ENCODE measurements around the gene ZNF362. TPM values are rescaled to one million over a fixed set of nuclear protein-coding genes. Genes with fewer than 3 reads are reported as not detected.
A peak's percentile ranks its signal among the peaks of the same experiment; 100 is the strongest.

The ZNF362 gene
- total RNA-seq, 1 donor from 2014 or later, result 32.4 TPM

GRCh38 chr1:33221385-33221758 is 34.9 kb upstream of the ZNF362 start:
- TF ChIP-seq, protein P1, sequence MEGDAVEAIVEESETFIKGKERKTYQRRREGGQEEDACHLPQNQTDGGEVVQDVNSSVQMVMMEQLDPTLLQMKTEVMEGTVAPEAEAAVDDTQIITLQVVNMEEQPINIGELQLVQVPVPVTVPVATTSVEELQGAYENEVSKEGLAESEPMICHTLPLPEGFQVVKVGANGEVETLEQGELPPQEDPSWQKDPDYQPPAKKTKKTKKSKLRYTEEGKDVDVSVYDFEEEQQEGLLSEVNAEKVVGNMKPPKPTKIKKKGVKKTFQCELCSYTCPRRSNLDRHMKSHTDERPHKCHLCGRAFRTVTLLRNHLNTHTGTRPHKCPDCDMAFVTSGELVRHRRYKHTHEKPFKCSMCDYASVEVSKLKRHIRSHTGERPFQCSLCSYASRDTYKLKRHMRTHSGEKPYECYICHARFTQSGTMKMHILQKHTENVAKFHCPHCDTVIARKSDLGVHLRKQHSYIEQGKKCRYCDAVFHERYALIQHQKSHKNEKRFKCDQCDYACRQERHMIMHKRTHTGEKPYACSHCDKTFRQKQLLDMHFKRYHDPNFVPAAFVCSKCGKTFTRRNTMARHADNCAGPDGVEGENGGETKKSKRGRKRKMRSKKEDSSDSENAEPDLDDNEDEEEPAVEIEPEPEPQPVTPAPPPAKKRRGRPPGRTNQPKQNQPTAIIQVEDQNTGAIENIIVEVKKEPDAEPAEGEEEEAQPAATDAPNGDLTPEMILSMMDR (IDR thresholded peaks at IDR 0.05; ENCODE audit: borderline replicate concordance), result no peak
- Histone ChIP-seq H3K27me3 (ENCODE audit: low read depth) (no peaks in the 10 kb centered on the region), H3K4me1 (peaks cover 22% of the 10 kb centered on the region), H3K36me3 (no peaks in the 10 kb centered on the region), H3K27ac (replicated peaks) (no peak overlapping the region), H3K9me3 (replicated peaks) (peaks cover 17% of the 10 kb centered on the region), H3K4me3 (no peak overlapping the region)
- intact Hi-C loops (cut with micrococcal nuclease), result loop anchor here (10.0 kb wide), 1 partner anchor 53 kb away; no protein-coding TSS in a partner anchor
- DNase-seq, result no peak

DNA sequence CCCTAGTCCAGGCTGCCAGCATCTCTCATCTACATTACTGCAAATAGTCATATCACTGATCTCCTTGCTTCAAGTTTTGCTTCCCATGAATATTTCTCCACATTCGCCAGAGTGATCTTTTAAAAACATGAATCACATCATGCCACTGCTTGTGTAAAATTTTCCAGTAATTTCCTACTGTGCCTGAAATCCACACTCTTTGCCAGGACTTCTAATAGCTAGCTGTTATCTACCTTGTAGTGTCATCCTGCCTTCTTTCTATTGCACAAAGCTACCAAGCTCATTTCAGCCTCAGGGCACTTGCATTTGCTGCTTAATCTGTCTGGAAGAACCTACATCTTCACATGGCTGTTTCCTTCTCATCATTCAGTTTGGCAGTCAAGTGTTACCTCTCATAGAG is 33.9 kb upstream of the ZNF362 start:
- H3K4me3 ChIP-seq, result no peak overlapping the region
- H3K36me3 ChIP-seq, result no peaks in the 10 kb centered on the region
- H3K27me3 ChIP-seq (ENCODE audit: low read depth), result no peaks in the 10 kb centered on the region
- intact Hi-C loops (cut with micrococcal nuclease), result loop anchor here (10.0 kb wide), 1 partner anchor 52 kb away; no protein-coding TSS in a partner anchor
- no peak for DNase-seq
- H3K27ac ChIP-seq (replicated peaks), result no peak overlapping the region
- peaks cover 22% of the 10 kb centered on the region for H3K4me1 ChIP-seq
- TF ChIP-seq, protein P1 (IDR thresholded peaks at IDR 0.05; ENCODE audit: borderline replicate concordance), result no peak
- H3K9me3 ChIP-seq (replicated peaks), result peaks cover 17% of the 10 kb centered on the region

DNA sequence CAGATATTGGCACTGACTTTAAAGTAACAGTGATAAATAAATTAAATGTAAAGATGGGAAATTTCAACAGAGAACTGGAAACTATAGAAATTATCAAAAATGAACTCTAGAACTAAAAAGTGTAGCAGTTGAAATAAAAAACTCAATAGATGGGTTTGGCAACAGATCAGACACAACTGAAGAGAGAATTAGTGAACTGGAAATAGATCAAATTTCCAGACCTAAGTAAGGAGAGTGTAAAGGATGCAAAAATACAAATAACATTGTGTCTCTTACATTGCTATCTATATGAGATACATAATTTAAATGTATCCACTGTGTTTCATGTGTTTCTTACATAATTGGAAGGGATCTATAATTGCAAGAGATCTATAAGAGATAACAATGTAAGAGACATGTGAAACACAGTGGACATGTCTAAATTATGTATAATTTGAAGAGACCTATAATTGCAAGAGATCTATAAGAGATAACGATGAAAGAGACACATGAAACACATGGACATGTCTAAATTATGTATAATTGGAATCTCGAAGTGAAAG is 32.1 kb upstream of the ZNF362 start:
- no peaks in the 10 kb centered on the region for H3K36me3 ChIP-seq
- intact Hi-C loops (cut with micrococcal nuclease), result loop anchor here (10.0 kb wide), 1 partner anchor 51 kb away; no protein-coding TSS in a partner anchor
- H3K4me1 ChIP-seq, result peaks cover 31% of the 10 kb centered on the region
- H3K9me3 ChIP-seq (replicated peaks), result peaks cover 17% of the 10 kb centered on the region
- TF ChIP-seq, protein P1 (IDR thresholded peaks at IDR 0.05; ENCODE audit: borderline replicate concordance), result no peak
- no peak for DNase-seq
- H3K27ac ChIP-seq (replicated peaks), result no peak overlapping the region
- no peaks in the 10 kb centered on the region for H3K27me3 ChIP-seq (ENCODE audit: low read depth)
- H3K4me3 ChIP-seq, result no peak overlapping the region

- Histone ChIP-seq H3K36me3 (no peaks in the 10 kb centered on the region), H3K4me1 (peaks cover 28% of the 10 kb centered on the region), H3K27me3 (ENCODE audit: low read depth) (no peaks in the 10 kb centered on the region), H3K27ac (replicated peaks) (no peak overlapping the region), H3K9me3 (replicated peaks) (peaks cover 17% of the 10 kb centered on the region), H3K4me3 (no peak overlapping the region)
- TF ChIP-seq, protein P1 (IDR thresholded peaks at IDR 0.05; ENCODE audit: borderline replicate concordance), result no peak
- intact Hi-C loops (cut with micrococcal nuclease), result loop anchor here (10.0 kb wide), 1 partner anchor 49 kb away; no protein-coding TSS in a partner anchor
- no peak for DNase-seq
Measured at GRCh38 chr1:33225586-33225985, 30.7 kb upstream of the ZNF362 start.

- H3K27me3 ChIP-seq (ENCODE audit: low read depth), result no peaks in the 10 kb centered on the region
- H3K4me1 ChIP-seq, result peaks cover 22% of the 10 kb centered on the region
- H3K4me3 ChIP-seq, result no peak overlapping the region
- TF ChIP-seq, protein P1 (IDR thresholded peaks at IDR 0.05; ENCODE audit: borderline replicate concordance), result no peak
- intact Hi-C loops (cut with micrococcal nuclease), result loop anchor here (10.0 kb wide), 1 partner anchor 46 kb away; no protein-coding TSS in a partner anchor
- peak overlapping the region; percentile 56 for H3K27ac ChIP-seq (replicated peaks)
- H3K36me3 ChIP-seq, result no peaks in the 10 kb centered on the region
- peaks cover 10% of the 10 kb centered on the region for H3K9me3 ChIP-seq (replicated peaks)
- DNase-seq, result no peak
Measured at GRCh38 chr1:33228935-33229487, 27.3 kb upstream of the ZNF362 start.

Data from left ventricle myocardium inferior (tissue), 1 donor.